Measurements from ENCODE around the gene OSBPL6. TPM values are rescaled to one million over a fixed set of nuclear protein-coding genes. Genes with fewer than 3 reads are reported as not detected.

OSBPL6 gene
- total RNA-seq, 1 experiment from 2014 or later, result 2.1 TPM

GRCh38 chr2:178379162-178380004 is 185.1 kb downstream of the OSBPL6 start:
- H3K4me3 ChIP-seq (ENCODE audit: low read depth in 2 of 2, low read length in 2 of 2), result no peak overlapping the region
- no peak overlapping the region for H3K27ac ChIP-seq (ENCODE audit: low read length)
- ChIA-PET POLR2A (no interaction called here), CTCF (no interaction called here)
- ATAC-seq, result no peak
- no peaks in the 10 kb centered on the region; the same call in 1 of the 2 replicates for H3K27me3 ChIP-seq (ENCODE audit: control insufficient read depth, insufficient read depth, low read length)
- no TSS peak for BruUV-seq (replicated peaks)
- no peak for DNase-seq (ENCODE audit: low read depth, low spot score)
- TF ChIP-seq POLR2AphosphoS5 (IDR thresholded peaks at IDR 0.05; ENCODE audit: low read depth, low read length), result no peak
- intact Hi-C loops (cut with micrococcal nuclease; ENCODE audit: unreplicated experiment) (no loop called here), in situ Hi-C loops (cut with HindIII; ENCODE audit: low pct_unique_long_range_greater_than_20kb, low sequenced_read_pairs) (no loop called here)
- H3K9me3 ChIP-seq (ENCODE audit: control insufficient read depth, insufficient read depth, low read depth, low read length), result no peaks in the 10 kb centered on the region
- no peaks in the 10 kb centered on the region for H3K4me1 ChIP-seq (ENCODE audit: control insufficient read depth, insufficient read depth, low read length)
- no peaks in the 10 kb centered on the region for H3K36me3 ChIP-seq (ENCODE audit: control insufficient read depth, insufficient read depth, low read length)

DNA sequence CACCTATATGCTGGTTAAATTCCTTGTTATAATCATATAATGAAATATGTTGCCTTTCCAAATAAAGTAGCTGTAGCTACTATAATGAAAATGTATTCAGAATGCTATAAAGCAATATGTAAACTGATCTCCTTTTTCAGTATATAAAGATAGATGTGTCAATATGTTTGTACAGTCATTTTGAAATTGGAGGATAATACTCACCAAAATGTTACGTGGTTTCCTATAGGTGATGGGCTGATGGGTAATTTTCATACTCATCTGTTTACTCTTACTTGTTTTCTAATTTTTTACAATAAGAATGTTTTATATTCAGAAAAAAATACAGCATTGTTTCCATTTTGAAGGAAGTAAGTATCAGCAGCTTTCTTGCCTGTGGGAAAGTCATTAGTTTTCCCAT is 186.5 kb downstream of the OSBPL6 start:
- CTCF ChIA-PET, result no interaction called here
- Histone ChIP-seq H3K36me3 (ENCODE audit: control insufficient read depth, insufficient read depth, low read length) (no peaks in the 10 kb centered on the region), H3K4me1 (ENCODE audit: control insufficient read depth, insufficient read depth, low read length) (no peaks in the 10 kb centered on the region), H3K4me3 (ENCODE audit: low read depth in 2 of 2, low read length in 2 of 2) (no peak overlapping the region), H3K27me3 (ENCODE audit: control insufficient read depth, insufficient read depth, low read length) (no peaks in the 10 kb centered on the region), H3K27ac (ENCODE audit: low read length) (no peak overlapping the region), H3K9me3 (ENCODE audit: control insufficient read depth, insufficient read depth, low read depth, low read length) (no peaks in the 10 kb centered on the region)
- BruUV-seq (replicated peaks), result no TSS peak
- TF ChIP-seq SIN3A (IDR thresholded peaks at IDR 0.05; ENCODE audit: borderline replicate concordance, insufficient read depth, low read depth, low read length), result no peak
- TF ChIP-seq, protein P1, sequence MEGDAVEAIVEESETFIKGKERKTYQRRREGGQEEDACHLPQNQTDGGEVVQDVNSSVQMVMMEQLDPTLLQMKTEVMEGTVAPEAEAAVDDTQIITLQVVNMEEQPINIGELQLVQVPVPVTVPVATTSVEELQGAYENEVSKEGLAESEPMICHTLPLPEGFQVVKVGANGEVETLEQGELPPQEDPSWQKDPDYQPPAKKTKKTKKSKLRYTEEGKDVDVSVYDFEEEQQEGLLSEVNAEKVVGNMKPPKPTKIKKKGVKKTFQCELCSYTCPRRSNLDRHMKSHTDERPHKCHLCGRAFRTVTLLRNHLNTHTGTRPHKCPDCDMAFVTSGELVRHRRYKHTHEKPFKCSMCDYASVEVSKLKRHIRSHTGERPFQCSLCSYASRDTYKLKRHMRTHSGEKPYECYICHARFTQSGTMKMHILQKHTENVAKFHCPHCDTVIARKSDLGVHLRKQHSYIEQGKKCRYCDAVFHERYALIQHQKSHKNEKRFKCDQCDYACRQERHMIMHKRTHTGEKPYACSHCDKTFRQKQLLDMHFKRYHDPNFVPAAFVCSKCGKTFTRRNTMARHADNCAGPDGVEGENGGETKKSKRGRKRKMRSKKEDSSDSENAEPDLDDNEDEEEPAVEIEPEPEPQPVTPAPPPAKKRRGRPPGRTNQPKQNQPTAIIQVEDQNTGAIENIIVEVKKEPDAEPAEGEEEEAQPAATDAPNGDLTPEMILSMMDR (IDR thresholded peaks at IDR 0.05), result no peak
- TF ChIP-seq TCF7L2 (IDR thresholded peaks at IDR 0.05; ENCODE audit: low read depth, low read length), result no peak
- TF ChIP-seq POLR2AphosphoS5 (IDR thresholded peaks at IDR 0.05; ENCODE audit: low read depth, low read length), result no peak
- TF ChIP-seq REST (IDR thresholded peaks at IDR 0.05; ENCODE audit: insufficient read depth in 1 of 2, low read depth in 2 of 2, low read length in 1 of 2), result no peak
- intact Hi-C loops (cut with micrococcal nuclease; ENCODE audit: unreplicated experiment), result no loop called here
- POLR2A ChIA-PET, result no interaction called here
- in situ Hi-C loops (cut with HindIII; ENCODE audit: low pct_unique_long_range_greater_than_20kb, low sequenced_read_pairs), result no loop called here
- ATAC-seq, result no peak
- no peak for DNase-seq (ENCODE audit: low read depth, low spot score)

GRCh38 chr2:178383718-178384117 is 189.4 kb downstream of the OSBPL6 start:
- in situ Hi-C loops (cut with HindIII; ENCODE audit: low pct_unique_long_range_greater_than_20kb, low sequenced_read_pairs), result no loop called here
- no peak overlapping the region for H3K4me3 ChIP-seq (ENCODE audit: low read depth in 2 of 2, low read length in 2 of 2)
- H3K27me3 ChIP-seq (ENCODE audit: control insufficient read depth, insufficient read depth, low read length), result no peaks in the 10 kb centered on the region
- TF ChIP-seq REST (IDR thresholded peaks at IDR 0.05; ENCODE audit: insufficient read depth in 1 of 2, low read depth in 2 of 2, low read length in 1 of 2) (no peak), TCF7L2 (IDR thresholded peaks at IDR 0.05; ENCODE audit: low read depth, low read length) (no peak), SIN3A (IDR thresholded peaks at IDR 0.05; ENCODE audit: borderline replicate concordance, insufficient read depth, low read depth, low read length) (no peak), POLR2AphosphoS5 (IDR thresholded peaks at IDR 0.05; ENCODE audit: low read depth, low read length) (no peak)
- TF ChIP-seq, protein P1 (IDR thresholded peaks at IDR 0.05), result no peak
- ChIA-PET CTCF (no interaction called here), POLR2A (no interaction called here)
- ATAC-seq (no peak), DNase-seq (ENCODE audit: low read depth, low spot score) (no peak)
- H3K36me3 ChIP-seq (ENCODE audit: control insufficient read depth, insufficient read depth, low read length), result no peaks in the 10 kb centered on the region
- no TSS peak for BruUV-seq (replicated peaks)
- intact Hi-C loops (cut with micrococcal nuclease; ENCODE audit: unreplicated experiment), result no loop called here
- no peak overlapping the region for H3K27ac ChIP-seq (ENCODE audit: low read length)
- no peaks in the 10 kb centered on the region for H3K9me3 ChIP-seq (ENCODE audit: control insufficient read depth, insufficient read depth, low read depth, low read length)
- no peaks in the 10 kb centered on the region for H3K4me1 ChIP-seq (ENCODE audit: control insufficient read depth, insufficient read depth, low read length)

Data from Panc1 (cell line).